Cardiac fibroblast (primary cell): ENCODE data around the gene VPS37C.

Experiments
- DNase-seq, 2 donors: peaks; one replicate each; pipeline versions ENCODE4 v3.0.0 to v3.0.0-alpha.2; 2010; ENCODE audit warnings: low read depth in 2 of 2
- H3K4me3 ChIP-seq, 2 donors: replicated peaks in 1 of 2; 1 replicate in 1 of 2; 2 replicates in 1 of 2; pipeline ENCODE4 v1.5.1; 2011; ENCODE audit warnings: low read depth in 2 of 2, low read length in 2 of 2, mild to moderate bottlenecking in 2 of 2, moderate library complexity in 1 of 2
- TF ChIP-seq, protein P1 (sequence below): IDR thresholded peaks from one replicate; pipeline ENCODE4 v1.5.1; 2011; ENCODE audit warnings: low read depth, mild to moderate bottlenecking, low read length, inconsistent platforms

The VPS37C gene

DNA sequence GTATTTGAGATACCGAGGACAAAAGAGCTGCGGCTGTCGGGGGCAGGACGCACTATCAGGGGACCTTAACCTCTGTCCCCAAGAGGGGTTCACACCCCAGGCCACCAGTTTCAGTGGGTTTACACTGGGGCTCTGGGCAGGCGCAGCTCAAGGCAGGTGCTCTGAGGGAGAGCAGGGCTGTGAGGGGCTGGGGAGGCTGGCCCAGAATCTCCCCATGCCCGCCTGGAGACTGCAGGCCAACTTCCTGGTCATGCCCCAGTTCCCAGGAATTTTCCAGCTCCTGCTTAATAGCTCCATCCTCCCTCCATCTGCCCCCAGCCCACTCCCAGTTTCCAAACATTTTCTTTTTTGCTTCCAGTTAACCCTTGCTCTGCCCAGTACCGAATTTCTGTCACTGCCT, 34.5 kb upstream of the VPS37C start:
- H3K4me3 ChIP-seq: no peak overlapping the region
- TF ChIP-seq, protein P1, sequence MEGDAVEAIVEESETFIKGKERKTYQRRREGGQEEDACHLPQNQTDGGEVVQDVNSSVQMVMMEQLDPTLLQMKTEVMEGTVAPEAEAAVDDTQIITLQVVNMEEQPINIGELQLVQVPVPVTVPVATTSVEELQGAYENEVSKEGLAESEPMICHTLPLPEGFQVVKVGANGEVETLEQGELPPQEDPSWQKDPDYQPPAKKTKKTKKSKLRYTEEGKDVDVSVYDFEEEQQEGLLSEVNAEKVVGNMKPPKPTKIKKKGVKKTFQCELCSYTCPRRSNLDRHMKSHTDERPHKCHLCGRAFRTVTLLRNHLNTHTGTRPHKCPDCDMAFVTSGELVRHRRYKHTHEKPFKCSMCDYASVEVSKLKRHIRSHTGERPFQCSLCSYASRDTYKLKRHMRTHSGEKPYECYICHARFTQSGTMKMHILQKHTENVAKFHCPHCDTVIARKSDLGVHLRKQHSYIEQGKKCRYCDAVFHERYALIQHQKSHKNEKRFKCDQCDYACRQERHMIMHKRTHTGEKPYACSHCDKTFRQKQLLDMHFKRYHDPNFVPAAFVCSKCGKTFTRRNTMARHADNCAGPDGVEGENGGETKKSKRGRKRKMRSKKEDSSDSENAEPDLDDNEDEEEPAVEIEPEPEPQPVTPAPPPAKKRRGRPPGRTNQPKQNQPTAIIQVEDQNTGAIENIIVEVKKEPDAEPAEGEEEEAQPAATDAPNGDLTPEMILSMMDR: no peak
- DNase-seq: no peak

DNA sequence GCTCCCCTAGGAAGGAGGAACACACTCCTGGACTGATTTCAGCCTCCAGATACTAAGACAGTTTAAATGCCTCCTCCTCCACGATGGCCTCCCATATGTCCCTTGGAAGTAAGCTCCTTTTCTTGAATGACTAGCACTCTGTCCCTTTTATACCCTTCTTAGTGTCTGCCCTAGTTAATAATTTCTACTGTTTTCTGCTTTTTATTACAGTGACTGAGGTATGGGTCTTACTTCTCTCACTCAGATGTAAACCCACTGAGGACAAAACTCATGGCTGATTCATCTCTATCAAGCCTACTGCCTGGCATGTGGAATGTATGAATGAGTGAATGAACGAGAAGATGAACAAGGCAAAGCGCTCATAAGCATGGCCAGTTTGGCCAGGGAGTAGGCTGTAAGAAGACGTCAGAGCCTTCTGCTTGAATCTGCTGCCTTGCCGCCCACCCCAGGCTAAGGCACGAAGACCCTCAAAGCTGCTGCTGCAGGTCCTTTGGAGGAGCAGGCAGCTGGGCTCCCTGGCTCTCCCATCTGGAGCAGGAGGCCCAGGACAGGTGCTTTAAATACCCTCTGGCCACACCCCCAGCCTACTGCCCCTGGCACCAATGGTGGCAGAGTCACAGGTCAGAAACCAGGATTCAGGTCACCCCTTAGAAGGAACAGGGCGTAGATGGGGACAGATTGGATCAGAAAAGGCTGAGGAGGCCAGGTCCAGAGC, 33.9 kb upstream of the VPS37C start:
- no peak for DNase-seq

DNA sequence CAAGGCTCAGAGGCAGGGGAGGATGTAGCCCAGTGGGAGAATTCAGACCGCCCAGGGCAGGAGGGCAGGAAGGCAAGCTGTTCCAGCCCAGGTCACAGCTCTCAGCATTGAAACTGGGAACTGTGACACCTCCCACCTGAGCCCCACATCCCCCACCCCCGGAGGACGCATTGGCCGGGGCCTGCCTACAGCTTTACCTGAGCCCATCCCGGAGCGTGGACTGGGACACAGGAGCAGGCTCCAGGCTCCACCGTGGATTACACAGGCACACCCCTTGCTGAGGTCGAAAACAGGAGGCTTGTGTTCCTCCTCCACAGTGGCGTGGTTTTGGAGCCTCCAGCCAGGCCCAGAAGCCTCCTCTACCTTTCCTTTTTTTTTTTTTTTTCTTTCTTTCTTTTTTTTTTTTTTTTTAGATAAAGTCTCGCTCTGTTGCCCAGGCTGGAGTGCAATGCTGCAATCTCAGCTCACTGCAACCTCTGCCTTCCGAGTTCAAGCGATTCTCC, 33.0 kb upstream of the VPS37C start:
- no peak overlapping the region for H3K4me3 ChIP-seq
- no peak for DNase-seq

More for the DNA sequence above, 33.9 kb upstream of the VPS37C start:
- TF ChIP-seq, protein P1: no peak
- no peak overlapping the region for H3K4me3 ChIP-seq

DNA sequence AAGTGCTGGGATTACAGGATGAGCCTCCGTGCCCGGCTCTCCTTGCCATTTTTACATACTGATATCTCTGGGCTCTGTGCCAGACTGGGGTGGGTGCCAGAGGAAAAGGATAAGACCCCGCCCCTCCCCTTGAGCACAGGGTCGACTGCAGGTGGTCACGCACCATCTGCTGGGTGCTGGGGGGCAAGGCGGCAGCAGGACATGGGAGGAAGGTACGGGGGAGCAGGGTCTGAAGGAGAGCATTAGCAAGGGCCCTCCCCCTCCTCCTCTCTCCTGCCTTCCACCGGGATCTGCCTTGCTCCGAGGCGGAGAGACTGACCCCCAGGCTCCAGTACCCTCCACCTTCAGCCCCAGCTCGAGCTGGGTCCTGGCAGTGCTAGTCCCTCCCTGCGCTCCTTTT, 32.4 kb upstream of the VPS37C start:
- no peak overlapping the region for H3K4me3 ChIP-seq
- no peak for DNase-seq
- TF ChIP-seq, protein P1: no peak

More for the DNA sequence above, 33.0 kb upstream of the VPS37C start:
- TF ChIP-seq, protein P1: no peak

DNA sequence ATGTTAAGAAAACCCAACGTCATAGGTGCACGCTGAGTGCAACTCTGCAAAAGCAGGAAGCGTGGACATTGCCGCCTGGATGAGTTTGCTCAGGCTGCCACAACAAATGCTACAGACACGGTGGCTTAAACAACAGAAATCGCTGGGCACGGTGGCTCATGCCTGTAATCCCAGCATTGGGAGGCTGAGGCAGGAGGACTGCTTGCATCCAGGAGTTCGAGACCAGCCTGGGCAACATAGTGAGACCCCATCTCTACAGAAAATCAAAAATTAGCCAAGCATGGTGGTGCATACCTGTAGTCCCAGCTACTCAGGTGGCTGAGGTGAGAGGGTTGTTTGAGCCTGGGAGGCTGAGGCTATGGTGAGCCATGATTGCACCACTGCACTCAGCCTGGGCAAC, 28.7 kb upstream of the VPS37C start:
- H3K4me3 ChIP-seq: no peak overlapping the region
- DNase-seq: no peak
- TF ChIP-seq, protein P1: no peak

DNA sequence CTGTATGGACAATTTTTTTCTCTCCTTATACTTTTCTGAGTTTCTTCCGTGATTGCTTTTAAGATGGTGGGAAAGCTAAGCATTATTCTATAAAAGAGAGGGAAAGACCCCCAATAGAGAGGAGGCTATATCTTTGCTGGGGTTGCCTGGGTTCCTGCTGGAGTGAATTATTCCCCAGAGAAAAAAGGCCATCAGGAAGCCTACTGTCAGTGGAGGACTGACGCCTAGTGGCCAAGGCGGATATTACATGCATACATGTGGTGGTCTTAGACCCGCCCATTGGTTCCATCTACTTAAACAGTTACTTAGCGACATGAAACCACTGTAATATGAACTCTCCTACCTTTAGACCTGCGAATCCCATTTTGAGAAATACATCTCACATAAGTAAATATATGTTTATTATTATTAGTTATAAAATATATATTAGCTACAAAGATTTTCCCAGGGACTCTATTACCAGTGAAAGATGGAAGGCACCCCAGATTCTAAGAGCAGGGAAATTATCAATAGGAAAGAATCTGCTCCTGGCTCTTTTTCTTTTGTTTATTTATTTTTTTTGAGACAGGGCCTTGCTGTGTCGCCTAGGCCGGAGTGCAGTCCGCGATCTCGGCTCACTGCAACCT, 26.4 kb upstream of the VPS37C start:
- H3K4me3 ChIP-seq: no peak overlapping the region
- peak; percentile 85 to 86 for DNase-seq
- TF ChIP-seq, protein P1: peak; percentile 93
